OCI-LY7 (cell line): ENCODE results near the gene KLK12. TPM values are rescaled to one million over a fixed set of nuclear protein-coding genes. Genes with fewer than 3 reads are reported as not detected.

Experiments used
- BruUV-seq: library from RNA; stranded (reverse); fragments of 400-500 nt; replicated peaks from 2 replicates; lab custom pipeline; 2021; lab: Mats Ljungman, UMichigan
- CTCF ChIA-PET: fragments of 300-600 bp; sonication (Branson Sonifier 250); formaldehyde crosslinking; loops from one replicate; lab custom pipeline; 2022; ENCODE audit warnings: antibody characterized with exemption; ENCODE audit not compliant: unreplicated experiment; lab: Charles Lee
- POLR2A ChIA-PET: fragments of 300-600 bp; sonication (Branson Sonifier 250); formaldehyde crosslinking; loops from one replicate; lab custom pipeline; 2022; ENCODE audit warnings: antibody characterized with exemption; lab: Charles Lee
- DNase-seq: peaks from one replicate; pipeline ENCODE4 v3.0.0-alpha.2; 2015; ENCODE audit warnings: low spot score
- H2AFZ ChIP-seq: fragments of 200-600 bp; sonication (generic), shearing (Covaris generic); 2 replicates; pipeline ENCODE4 v1.6.1; 2014; ENCODE audit warnings: mild to moderate bottlenecking, antibody characterized with exemption, low read length, moderate library complexity
- H3K27ac ChIP-seq: fragments of 200-600 bp; sonication (generic); 2 replicates; pipeline ENCODE4 v1.5.1; 2014; ENCODE audit warnings: mixed run types, low read depth, mild to moderate bottlenecking, moderate library complexity, low read length, inconsistent platforms; ENCODE audit not compliant: poor library complexity, severe bottlenecking
- H3K36me3 ChIP-seq: fragments of 200-600 bp; sonication (generic); 2 replicates; pipeline ENCODE4 v1.6.1; 2014; ENCODE audit warnings: mild to moderate bottlenecking, antibody characterized with exemption, low read length, moderate library complexity, mixed read lengths; ENCODE audit not compliant: insufficient read depth
- H3K4me1 ChIP-seq: fragments of 200-600 bp; sonication (generic); 2 replicates; pipeline ENCODE4 v1.5.1; 2014; ENCODE audit warnings: mild to moderate bottlenecking, low read length; ENCODE audit not compliant: insufficient read depth, poor library complexity, severe bottlenecking
- H3K4me2 ChIP-seq: fragments of 200-600 bp; sonication (generic); 2 replicates; pipeline ENCODE4 v1.6.1; 2014; ENCODE audit warnings: mild to moderate bottlenecking, low read length
- H3K4me3 ChIP-seq: fragments of 200-600 bp; sonication (generic); 2 replicates; pipeline ENCODE4 v1.5.1; 2014; ENCODE audit warnings: mild to moderate bottlenecking, low read depth, low read length; ENCODE audit not compliant: poor library complexity, severe bottlenecking
- H3K79me2 ChIP-seq: fragments of 200-600 bp; sonication (generic); 2 replicates; pipeline ENCODE4 v1.6.1; 2016; ENCODE audit warnings: low read depth, mild to moderate bottlenecking, low read length, moderate library complexity, mixed read lengths; ENCODE audit not compliant: insufficient read depth
- H3K9me2 ChIP-seq: fragments of 200-600 bp; sonication (generic); 2 replicates; pipeline ENCODE4 v1.6.1; 2016; ENCODE audit warnings: mild to moderate bottlenecking, low read length, mixed read lengths; ENCODE audit not compliant: insufficient read depth
- H3K9me3 ChIP-seq: fragments of 200-600 bp; sonication (generic); 2 replicates; pipeline ENCODE4 v1.6.1; 2014; ENCODE audit warnings: mild to moderate bottlenecking, mixed run types, low read length, mixed read lengths
- H4K20me1 ChIP-seq: fragments of 200-600 bp; sonication (generic); 2 replicates; pipeline ENCODE4 v1.6.1; 2014; ENCODE audit warnings: mild to moderate bottlenecking, antibody characterized with exemption, low read length, moderate library complexity, mixed read lengths; ENCODE audit not compliant: insufficient read depth
- CTCF ChIP-seq: fragments of 200-600 bp; sonication (generic); conservative IDR thresholded peaks from 2 replicates; pipeline ENCODE4 v1.5.1; 2014; ENCODE audit warnings: mild to moderate bottlenecking, antibody characterized with exemption, low read length, moderate library complexity, mixed read lengths
- EZH2phosphoT487 ChIP-seq: fragments of 200-600 bp; sonication (generic); IDR thresholded peaks from 2 replicates; pipeline ENCODE4 v1.6.1; 2018; ENCODE audit warnings: low read depth, borderline replicate concordance, mild to moderate bottlenecking, mixed run types, antibody characterized with exemption, low read length, moderate library complexity, mixed read lengths
- intact Hi-C: fragments of 100-400 bp; cut with micrococcal nuclease; formaldehyde crosslinking; loops from one replicate; pipeline ENCODE4 v1.10.0; 2022; ENCODE audit not compliant: unreplicated experiment
- total RNA-seq, 2 experiments: library from RNA; depleted of rRNA in 1 of 2; stranded (reverse); fragments of >200 nt in 1 of 2; shearing (Covaris generic) in 1 of 2; gene quantifications; 2 replicates each; pipeline ENCODE4 v1.2.3, GENCODE V29; 2014 to 2022

The KLK12 gene
- total RNA-seq, 2 experiments from 2014 or later, result not detected

GRCh38 chr19:51070334-51071094 lies 35.7 kb upstream of the KLK12 start:
- Histone ChIP-seq H3K4me2 (no peak overlapping the region), H3K4me1 (no peaks in the 10 kb centered on the region), H3K9me2 (no peaks in the 10 kb centered on the region), H3K27ac (no peak overlapping the region), H3K36me3 (no peaks in the 10 kb centered on the region), H2AFZ (no peak overlapping the region), H3K79me2 (no peaks in the 10 kb centered on the region), H3K4me3 (no peak overlapping the region), H3K9me3 (0 out of 2 replicates have a peak, but pooled peaks cover 13% of the 10 kb centered on the region), H4K20me1 (no peaks in the 10 kb centered on the region)
- CTCF ChIA-PET, result no interaction called here
- TF ChIP-seq CTCF (no peak), EZH2phosphoT487 (no peak)
- POLR2A ChIA-PET, result no interaction called here
- no TSS peak for BruUV-seq
- DNase-seq, result no peak
- intact Hi-C loops, result no loop called here

- POLR2A ChIA-PET, result no interaction called here
Measured at GRCh38 chr19:51066393-51067186, 31.8 kb upstream of the KLK12 start.

More at GRCh38 chr19:51066393-51067186, 31.8 kb upstream of the KLK12 start:
- H2AFZ ChIP-seq, result no peak overlapping the region
- no peaks in the 10 kb centered on the region for H3K9me3 ChIP-seq
- CTCF ChIA-PET, result no interaction called here
- H3K36me3 ChIP-seq, result no peaks in the 10 kb centered on the region
- no TSS peak for BruUV-seq
- H3K79me2 ChIP-seq, result no peaks in the 10 kb centered on the region
- no peaks in the 10 kb centered on the region for H4K20me1 ChIP-seq
- no peak overlapping the region for H3K4me3 ChIP-seq
- no peak overlapping the region for H3K4me2 ChIP-seq
- intact Hi-C loops, result no loop called here
- H3K4me1 ChIP-seq, result no peaks in the 10 kb centered on the region
- no peak overlapping the region for H3K27ac ChIP-seq
- H3K9me2 ChIP-seq, result no peaks in the 10 kb centered on the region
- no peak for TF ChIP-seq EZH2phosphoT487
- TF ChIP-seq CTCF, result no peak
- DNase-seq, result no peak
